ENCODE measurements around the gene CACNA1A.
A peak's percentile ranks its signal among the peaks of the same experiment; 100 is the strongest.
"Not testable (repeated sequence)": the region's sequence is repeated elsewhere in the genome, so short reads cannot be mapped to it uniquely, and the experiment has no call there.

Gene CACNA1A

GRCh38 chr19:13420780-13421179 lies 85.5 kb downstream of the CACNA1A start:
- no peak for FAIRE-seq

DNA sequence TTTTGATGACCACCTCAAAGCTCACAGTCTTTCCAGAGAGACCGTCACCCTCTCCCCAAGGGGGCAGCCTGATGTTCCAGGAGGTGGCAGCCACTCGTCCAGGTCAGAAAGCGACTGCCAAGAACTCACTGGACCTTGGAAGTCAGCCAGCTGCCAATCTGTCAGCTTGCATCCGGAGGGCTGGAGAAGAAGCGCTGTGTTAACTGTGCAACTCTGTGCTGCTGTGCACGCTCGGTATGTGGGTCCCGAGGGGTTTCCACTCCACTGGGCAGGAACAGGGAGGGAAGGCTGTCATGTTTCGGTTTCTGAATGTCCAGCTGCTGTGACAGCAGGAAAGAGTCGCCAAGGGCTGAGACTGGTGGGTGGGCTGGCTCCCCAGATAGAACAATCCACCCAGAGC lies 89.2 kb downstream of the CACNA1A start:
- FAIRE-seq = no peak

- FAIRE-seq = no peak
Measured at GRCh38 chr19:13411899-13412298, 94.4 kb downstream of the CACNA1A start.

- no peak for FAIRE-seq
Measured at GRCh38 chr19:13410946-13411345, 95.3 kb downstream of the CACNA1A start.

DNA sequence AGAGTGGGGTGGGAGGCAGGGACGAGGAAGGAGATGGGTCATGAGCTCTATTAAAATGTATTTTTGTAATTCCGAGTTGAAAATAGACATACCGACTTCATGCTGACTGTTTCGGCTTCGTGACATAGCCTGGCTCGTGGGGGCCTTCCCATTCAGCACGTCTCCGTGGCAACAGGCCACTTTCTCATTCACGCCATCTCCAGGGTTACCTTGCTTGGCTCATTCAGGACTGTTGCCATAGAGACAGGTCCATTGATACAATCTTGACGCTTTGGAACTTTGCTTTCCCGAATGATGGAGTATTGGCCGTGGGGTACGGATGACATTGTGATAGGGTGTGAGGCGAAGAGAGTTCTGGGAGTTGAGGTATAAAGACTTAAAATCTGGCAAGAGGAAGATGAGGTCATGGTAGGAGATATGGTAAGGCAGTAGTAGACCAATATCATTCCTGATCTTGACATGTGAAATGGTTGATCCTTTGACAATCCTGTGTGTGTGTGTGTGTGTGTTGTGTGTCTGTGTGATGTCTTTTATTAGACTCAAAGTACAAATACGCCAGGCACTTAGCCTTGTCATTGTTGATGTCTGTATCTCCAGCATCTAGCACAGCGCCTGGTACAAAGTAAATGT lies 97.3 kb downstream of the CACNA1A start:
- no peak for FAIRE-seq

- no peak for FAIRE-seq
Measured at GRCh38 chr19:13404236-13404635, 102.0 kb downstream of the CACNA1A start.

GRCh38 chr19:13401388-13401787 lies 104.9 kb downstream of the CACNA1A start:
- FAIRE-seq = no peak

DNA sequence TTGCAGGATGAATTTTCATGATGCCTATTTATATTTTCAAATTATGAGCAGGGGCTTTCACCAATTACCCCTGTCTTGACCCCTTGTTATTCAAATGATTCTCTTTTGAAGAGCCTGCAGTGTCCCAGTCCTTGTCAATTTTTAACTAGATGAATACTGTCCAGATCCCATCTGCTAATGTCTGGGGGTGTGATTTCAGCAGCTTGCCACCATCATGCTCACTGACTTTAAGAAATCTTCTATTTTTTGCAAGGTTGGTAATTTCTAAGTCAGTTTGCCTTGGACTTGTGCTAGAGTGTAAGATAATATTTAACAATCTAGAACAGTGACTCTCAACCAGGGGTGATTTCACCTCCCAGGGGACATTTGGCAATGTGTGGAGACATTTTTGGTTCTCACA lies 106.0 kb downstream of the CACNA1A start:
- FAIRE-seq = no peak

GRCh38 chr19:13399746-13400145 lies 106.5 kb downstream of the CACNA1A start:
- no peak for FAIRE-seq

- FAIRE-seq = no peak
Measured at GRCh38 chr19:13398780-13399726, 107.2 kb downstream of the CACNA1A start.

DNA sequence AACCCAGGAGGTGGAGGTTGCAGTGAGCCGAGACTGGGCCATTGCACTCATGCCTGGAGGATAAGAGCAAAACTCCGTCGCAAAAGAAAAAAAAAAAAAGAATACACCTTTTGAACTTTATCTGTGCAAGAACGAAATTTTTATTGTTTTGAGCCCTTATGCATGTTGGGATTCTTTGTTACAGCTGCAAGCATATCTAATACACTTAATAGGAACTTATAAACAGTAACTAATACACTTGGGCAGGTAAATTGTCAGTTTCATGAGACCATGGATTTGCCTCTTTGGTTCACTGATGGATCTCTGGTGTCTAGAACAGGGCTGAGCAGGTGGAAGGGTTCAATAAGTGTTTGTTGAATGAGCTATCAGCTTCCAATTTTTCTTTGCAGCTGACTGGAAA lies 108.1 kb downstream of the CACNA1A start:
- no peak for FAIRE-seq

DNA sequence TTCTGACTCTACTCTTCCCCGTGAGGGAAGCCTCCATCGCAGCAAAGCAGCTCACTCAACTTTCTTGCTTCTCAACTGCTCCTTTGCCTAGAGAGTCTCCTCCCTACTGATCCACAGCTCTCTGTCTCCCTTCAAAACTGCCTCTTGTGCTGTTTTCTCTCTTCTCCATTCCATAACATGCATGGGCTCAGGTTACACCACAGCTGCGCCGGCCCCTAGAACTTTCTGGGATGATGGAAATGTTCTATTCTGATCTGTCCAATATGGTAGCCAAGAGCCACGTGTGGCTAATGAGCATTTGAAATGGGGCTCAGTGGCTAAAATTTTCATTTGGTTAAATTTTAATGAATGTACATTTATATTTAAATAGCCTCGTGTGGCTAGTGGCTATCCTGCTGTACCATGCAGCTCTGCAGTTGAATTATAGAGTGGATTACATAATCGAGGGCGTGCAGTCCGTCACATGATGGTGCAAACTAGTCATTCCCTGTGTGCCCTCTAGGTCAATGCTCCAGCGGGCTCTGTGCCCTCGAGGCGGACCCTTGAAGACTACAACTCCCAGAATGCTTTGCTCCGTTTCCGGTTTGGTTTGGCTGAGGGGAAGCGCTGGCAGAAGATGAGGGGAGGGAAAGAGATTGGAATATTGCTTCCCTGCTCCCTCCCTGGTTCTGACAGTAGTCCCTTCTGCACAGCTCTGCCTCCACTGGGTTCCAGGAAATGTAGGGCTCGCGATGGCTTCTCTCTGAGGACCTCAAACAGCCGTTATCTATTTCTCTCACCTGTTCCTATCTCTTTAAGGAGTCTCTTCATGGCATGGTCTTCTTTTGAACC lies 109.8 kb downstream of the CACNA1A start:
- no peak for FAIRE-seq

- no peak for FAIRE-seq
Measured at GRCh38 chr19:13382633-13382938, 123.7 kb downstream of the CACNA1A start.

GRCh38 chr19:13381827-13382632 lies 124.2 kb downstream of the CACNA1A start:
- FAIRE-seq = no peak

DNA sequence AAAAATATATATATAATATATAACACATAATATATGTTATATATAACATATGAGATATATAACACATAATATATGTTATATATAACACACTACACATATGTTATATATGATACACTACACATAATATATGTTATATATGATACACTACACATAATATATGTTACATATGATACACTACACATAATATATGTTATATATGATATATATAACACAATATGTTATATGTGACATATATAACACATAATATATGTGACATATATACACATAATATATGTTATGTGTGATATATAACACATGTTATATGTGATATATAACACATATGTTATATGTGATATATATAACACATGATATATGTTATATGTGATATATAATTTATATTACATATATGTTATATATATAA lies 129.7 kb downstream of the CACNA1A start:
- FAIRE-seq = peak; percentile 80

DNA sequence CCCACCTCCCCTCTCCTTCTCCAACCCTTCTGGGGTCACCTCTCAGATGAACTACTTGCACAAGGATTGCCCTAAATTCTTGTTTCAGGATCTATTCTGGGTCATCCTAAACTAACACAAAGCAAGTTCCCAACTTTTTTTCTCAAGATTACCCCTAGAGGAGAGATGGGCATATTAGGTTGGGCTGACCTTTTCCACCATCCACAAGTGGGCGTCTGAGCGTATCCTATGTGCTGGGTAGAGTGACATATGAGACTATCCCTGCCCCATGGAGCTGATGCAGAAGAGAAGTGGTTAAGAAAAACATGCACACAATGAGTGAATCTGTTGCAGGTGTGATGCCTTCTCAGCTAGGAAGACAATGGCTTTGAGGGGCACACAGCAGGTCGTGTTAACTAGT lies 132.7 kb downstream of the CACNA1A start:
- FAIRE-seq = no peak

DNA sequence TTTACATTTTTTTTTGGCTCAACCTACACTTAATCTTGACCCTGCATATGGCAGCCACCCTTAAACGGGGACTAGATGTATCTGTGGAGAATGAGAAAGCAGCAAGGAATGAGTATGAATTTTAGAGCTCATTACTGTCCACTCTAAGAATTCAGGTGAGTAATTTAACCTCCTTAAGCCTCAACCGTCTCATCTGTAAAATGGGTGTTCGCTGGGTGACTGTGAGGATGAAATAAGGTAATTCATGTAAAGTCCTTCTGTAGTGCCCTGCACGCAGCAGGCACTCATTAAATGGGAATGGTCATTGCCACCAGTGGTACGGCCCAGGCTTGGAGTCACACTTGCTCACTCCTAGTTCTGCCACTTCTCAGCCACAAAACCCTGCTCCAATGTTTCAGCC lies 135.3 kb downstream of the CACNA1A start:
- no peak for FAIRE-seq

DNA sequence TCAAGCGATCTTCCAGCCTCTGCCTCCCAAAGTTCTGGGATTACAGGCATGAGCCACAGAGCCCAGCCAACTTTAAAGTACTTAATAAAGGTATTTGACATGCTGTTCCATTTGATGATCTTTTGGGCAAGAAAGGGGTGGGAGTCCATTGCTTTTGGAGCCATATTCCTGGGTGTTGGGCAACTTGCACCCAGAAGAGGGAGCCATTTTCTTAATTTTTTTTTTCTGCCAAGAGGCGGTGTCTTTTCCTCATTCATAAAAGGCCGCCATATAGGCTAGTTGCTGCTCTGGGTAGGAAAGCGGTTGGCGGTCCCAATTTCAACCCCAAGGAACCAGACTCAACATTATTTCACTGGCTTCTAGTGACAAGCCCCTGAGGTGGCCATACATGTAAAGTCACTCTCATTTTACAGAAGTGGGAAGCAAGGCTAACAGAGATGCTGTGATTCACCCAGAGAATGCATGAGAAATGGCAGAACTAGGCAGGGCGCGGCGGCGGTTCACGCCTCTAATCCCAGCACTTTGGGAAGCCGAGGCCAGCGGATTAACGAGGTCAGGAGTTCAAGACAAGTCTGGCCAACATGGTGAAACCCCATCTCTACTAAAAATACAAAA lies 139.6 kb downstream of the CACNA1A start:
- no peak for FAIRE-seq

DNA sequence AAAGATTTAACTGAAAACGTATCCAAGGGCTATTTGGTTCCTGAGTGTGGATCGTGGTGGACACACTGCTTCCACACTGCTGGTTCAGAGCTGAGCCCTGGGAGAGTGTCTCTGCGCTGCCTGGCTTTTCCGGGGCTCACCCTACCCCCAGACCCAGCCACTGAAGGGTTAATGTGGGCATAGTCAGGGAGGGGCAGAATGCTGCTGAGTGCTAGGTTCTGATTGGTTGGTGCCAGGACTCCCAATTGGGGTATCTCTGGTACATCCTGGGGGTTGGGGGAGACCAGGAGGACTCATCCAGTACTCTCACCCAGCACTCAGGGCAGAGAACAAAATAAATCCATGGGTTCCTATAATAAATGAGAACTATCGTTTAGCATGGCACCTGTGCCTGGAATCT lies 142.3 kb downstream of the CACNA1A start:
- no peak for FAIRE-seq

DNA sequence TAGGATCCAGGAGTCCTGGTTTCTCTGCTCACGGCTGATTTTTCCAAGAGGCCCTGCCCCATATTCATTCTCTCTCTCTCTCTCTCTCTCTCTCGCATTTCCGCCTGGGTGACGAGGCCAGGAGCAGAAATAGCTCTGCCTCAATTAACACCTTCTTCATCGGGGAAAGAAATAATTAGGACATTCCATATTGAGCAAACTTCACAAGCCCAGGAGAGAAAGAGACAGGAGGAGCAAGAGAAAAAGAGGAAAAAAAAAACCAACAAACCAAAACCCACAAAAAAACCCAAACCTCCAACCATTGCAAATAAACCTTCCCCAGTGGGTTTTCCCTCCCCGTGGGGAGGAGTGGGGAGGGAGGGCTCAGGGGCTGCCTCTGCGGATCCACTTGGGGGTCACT lies 143.0 kb downstream of the CACNA1A start:
- FAIRE-seq = no peak

GRCh38 chr19:13362668-13363067 lies 143.6 kb downstream of the CACNA1A start:
- FAIRE-seq = no peak

GRCh38 chr19:13361726-13362125 lies 144.6 kb downstream of the CACNA1A start:
- FAIRE-seq = not testable (repeated sequence)

Data from G401.6 (cell line).